Stimulated activated CD8-positive, alpha-beta memory T cell treated with anti-CD3 and anti-CD28 coated beads, Interleukin-12 subunit alpha, Interleukin-12 subunit beta, amount 100 ng/mL, for 24 hours (primary cell): ENCODE data around the gene QPCT.

Experiments
- DNase-seq: peaks from one replicate; pipeline ENCODE4 v3.0.0-alpha.2; 2020; ENCODE audit errors: extremely low read depth

The QPCT gene

DNA sequence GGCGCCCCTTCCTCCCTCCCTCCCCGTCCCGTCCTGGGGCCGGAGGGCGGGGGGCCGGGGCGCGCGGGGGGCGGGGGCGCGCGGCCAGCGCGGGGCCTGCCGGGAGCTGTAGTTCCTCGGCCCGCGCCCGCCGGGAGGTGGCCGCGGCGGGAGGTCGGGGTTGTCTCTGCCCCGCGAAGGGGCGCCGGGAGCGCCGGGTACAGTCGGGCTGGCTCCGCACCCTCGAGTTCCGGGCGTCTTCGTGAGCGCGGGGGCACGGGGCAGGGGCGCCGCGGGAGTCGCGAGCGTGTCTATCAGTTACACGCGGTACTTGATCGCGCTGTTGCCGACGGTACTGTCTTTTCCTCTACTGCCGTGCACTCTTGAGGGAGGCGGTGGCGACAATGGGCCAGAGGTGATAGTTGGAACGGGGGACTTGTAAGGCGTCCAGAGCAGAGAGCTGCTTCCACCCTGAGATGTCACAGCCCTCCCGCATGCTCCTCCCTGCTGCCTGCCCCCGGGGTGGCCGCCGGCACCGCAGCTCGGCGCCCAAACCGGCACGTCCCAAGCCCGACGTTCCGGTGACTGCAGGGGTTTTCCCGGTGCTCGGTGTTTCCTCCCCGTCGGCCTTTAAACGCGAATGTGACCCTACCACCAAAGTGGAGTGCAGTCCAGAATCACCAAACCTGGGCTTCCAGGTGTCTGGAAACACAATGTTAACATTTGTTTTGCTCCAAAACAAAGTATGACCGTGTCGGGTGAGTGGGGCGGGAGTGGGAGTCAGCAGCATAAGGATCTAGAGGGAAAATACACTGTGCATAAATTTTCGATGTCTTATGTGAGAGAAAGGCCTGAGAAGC, 19.4 kb upstream of the QPCT start, which contains the start of gene PRKD3:
Gene PRKD3, minus strand, starts transcription at position 48 of the 839 bp plus-strand sequence. CDS start 8,309 bp downstream, outside the sequence.
- no peak for DNase-seq

DNA sequence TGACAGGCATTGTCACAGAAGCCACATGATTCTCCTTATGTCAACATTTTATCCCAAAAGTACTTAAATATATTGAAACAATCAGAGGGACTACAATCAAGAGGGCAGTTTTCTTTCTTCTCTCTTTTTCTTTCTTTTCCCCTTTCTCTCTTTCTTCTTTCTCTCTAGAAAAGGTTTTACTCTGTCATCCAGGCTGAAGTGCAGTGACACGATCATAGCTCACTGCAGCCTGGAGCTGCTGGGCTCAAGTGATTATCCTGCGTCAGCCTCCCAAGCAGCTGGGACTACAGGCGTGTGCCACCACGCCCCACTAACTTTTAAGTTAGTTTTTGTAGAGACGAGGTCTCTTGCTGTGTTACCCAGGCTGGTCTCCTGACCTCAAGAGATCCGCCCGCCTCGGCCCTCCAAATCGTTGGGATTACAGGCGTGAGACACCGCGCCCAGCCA, 18.8 kb upstream of the QPCT start:
- DNase-seq: no peak

DNA sequence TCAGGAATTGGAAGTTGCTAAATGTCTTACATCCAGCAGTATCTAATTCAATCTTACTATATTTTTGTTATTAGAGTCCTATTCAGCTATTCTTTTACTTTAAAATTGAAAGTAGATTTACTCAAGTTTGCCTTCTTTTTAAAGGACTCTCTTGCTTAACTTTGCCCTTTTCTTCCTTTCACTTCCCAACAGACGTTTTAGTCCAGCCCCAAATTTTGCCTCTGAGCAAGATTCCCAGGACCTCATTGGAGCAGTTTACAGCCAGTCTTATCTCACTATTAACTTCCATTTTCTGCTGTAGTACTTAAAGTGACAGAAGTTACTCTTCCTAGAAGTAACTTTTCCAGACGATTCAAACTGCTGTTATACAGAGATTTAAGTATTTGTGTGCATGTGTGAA, 18.1 kb upstream of the QPCT start:
- no peak for DNase-seq

DNA sequence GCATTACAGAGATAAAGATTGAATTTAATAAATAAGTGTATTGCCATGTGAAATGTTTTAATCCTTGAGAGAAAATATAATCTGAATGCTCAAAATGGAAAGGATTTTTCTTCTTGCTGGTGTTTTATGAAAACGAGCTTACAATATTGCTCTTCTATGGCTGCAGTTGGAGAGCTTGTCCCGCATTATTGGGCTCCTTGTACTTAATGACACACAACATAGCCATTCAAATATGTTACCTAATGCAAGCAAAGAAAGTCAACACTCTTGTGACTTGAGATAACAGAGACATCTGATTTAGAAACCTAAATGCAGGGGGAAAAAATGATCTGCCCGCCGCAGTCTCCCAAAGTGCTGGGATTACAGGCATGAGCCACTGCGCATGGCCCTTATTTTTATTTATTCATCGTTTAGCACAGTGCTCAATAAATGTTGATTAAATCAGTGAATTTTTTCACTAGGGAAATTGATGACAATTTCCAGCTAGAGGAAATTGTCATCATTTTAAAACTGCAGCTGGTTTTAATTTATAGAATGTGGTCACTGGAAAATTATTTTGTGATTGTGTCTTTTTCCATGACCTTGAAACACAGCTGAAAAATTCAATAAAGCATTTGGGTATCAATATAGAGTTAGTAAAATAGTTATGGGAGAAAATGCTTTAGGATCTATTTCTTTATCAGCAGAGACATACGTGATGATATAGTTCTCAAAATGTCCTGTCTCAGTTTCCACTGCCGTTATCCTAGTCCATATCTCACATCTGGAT, 17.4 kb upstream of the QPCT start:
- DNase-seq: no peak

DNA sequence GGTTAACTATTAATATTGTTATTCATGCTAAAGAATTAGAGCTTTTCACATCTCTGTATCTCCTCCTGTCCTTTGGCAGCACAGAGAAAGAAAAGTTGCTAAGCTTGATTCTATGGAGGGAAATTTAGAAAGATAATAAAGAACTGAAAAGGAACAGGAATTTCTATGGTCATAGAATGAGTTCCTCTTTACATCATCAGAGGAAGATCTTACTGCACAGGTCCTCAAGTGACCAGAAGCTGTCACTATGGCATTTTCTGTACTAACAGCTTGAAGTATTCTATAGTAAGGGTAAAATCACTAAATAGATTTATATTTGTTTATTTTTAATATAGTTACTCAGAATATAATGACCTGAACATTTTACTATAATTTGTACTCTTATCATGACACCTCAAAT, 13.7 kb upstream of the QPCT start:
- no peak for DNase-seq

DNA sequence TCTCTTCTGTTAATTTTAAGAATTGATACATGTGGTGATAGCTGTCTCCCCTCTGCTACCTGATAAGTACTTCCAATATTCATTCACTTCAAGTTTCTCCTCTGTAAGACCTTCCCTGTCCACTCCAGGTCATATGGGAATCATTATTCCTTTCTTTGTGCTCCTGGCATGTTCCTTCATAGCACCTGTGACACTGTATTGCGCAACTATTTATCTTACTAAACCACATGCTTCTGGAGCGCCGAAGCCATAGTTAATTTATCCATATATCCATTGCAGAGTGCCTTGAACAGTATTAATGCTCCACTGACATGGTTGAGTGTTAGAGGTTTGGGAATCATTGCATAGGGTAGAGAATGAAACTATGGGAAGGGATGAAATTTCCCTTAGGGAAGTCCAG, 11.9 kb upstream of the QPCT start:
- no peak for DNase-seq

DNA sequence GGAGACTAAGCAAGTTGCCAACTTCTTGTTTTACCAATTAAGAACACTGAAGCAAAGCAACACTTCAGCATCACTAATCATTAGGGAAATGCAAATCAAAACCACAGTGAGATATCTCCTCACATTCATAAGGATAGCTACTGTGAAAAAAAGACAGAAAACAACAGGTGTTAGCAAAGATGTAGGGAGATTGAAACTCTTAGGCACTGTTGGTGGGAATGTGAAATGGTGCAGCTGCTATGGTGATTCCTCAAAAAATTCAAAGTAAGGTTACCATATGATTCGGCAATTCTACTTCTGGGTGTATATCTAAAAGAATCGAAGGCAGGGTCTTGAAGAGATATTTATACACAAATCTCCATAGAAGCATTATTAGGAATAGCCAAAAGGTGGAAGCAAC, 11.2 kb upstream of the QPCT start:
- no peak for DNase-seq

DNA sequence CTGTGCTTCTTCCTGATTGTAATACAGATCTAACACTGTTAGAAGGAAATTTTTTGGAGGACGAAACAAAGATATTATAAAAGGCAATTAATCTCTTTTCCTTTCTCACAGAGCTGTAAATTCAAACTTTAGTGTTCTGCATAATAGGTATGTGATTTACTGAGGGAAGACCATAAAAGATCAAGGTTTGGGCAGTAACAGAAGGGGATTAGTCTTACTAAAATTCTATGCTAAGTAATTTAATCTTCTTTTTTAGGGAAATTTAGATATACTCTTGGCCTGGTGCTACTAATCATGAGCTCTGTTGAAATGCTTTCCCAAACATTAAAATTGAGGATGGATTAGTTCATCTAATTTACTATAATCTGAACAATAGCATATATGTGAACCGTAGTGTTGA, 8.8 kb upstream of the QPCT start:
- DNase-seq: no peak

DNA sequence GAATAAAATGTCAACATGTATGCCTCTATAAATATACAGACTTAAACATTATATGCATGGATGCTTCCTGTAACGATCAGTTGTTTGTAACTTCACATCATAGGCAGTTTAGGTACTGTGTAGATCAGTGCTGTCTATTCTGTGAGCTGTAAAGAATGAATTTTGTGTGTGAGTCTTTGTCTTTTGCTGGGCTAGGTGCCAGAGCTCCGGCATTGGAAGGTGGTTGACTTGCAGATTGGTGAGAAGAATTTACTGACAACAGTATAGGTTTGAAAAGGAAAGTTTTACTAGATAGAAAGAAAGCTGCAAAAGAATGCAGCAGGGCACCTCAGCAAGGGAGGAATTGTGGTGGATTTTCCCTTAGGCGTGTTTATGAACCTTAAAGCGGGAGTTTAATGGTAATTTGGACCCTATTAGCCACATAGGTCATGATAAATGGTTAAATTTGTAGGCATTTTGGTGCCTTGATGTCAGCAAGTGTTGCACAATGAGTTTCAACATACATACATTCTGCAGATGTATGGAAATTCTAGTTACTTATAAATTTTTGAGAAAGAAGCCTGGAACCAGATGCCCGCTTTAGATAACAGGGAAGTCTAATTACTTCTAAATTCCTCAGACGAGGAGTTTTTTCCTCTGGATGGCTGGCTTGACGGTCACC, 6.7 kb upstream of the QPCT start:
- no peak for DNase-seq

DNA sequence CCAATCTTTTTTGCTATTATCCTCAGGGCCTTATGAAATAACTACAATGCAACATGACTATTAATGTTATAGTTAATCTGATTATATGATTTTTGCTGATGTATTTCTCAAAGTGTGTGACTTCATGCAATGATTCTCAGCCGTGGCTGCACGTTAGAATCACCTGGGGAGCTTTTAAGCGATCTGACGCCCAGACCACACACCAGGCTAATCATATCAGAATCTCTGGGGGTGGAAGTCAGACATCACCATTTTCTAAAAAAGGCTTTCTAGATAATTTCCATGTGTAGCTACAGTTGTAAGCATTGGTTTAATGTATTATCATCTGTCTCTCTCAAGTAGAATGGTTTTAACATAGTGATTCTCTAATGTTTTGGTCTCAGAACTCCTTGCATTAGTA, 5.5 kb upstream of the QPCT start:
- DNase-seq: no peak

DNA sequence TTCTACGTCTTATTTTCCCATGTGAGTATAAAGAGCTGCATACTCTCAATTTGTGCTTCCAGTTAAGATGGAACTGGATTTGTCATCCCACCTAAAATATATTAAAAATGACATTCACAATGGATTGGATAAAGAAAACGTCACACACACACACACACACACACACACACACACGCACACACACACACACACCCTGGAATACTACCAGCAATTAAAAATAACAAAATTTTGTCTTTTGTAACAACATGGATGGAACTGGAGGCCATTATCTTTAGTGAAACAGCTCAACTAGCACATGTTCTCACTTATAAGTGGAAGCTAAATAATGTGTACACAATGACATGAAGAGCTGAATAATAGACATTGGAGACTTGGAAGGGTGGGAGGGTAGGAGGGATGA, 3.8 kb upstream of the QPCT start:
- no peak for DNase-seq

DNA sequence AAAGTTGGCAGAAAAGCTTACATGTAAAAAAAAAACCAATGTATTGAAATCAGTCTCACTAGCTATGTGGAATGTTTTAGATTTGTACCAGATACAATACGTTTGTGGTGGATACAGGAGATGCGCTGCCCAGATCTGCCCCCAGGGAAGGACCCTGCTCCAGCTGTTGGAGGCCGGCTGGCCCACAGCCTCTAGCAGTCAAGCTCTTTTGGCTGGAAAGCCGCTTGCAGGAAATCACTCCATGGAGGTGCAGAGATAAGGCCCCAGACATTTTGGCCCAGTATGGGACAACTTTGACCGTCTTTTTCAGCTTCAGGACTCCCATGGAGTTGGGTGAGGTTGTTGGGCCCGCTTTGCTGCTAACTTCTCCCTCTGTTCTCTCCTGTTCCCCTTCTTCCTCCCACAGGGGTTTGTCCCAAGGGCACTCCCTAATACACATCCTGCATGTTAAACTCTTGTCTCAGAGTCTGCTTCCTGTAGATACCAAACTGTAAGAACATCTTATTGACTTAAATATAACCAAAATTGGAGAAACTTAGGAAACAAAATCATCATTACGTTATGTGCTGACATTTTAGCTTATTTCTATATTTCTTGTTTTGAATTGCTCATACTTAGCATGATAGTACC, 1.7 kb upstream of the QPCT start:
- DNase-seq: no peak

DNA sequence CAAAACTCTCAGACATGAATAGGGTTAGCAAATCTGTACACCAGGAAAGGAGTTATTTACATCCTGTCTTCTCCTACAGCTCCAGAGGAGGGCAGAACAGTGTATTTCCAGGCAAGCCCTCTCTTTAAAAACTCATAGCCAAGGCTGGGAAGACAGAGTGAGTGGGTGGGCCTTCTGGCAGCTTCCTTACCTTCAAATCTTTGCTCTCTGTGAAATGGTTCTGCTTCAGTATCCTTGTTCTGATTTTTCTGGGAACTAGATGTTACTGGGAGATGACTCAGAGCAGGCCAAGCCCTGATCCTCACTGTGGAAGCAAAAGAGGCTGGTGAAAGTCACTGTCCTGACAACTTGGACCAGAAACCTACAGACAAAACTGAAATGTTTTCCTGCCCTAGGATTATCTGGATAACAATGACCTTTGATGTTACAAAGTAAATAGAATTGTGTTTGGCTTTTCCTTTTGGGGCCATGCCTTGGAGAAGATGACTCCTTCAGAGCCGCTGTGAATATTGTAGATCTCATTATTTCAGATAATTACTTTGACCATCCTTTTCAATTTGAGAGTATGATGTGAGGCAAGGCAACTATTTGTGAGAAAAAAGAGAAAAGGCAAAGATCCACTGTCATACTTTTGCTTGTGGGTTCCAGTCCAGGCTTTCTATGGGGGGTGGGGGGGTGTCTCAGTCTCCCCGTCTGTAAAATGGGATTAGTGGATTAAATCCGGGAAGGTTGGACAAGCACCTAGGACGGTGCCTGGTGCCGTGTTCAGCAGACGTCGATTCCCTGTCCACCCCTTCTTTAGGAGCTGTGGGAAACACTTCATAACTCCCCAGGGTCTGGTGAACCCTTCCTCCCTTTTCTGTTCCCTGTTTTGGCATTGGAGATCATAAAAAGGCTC, 644 bp upstream of the QPCT start:
- no peak for DNase-seq

DNA sequence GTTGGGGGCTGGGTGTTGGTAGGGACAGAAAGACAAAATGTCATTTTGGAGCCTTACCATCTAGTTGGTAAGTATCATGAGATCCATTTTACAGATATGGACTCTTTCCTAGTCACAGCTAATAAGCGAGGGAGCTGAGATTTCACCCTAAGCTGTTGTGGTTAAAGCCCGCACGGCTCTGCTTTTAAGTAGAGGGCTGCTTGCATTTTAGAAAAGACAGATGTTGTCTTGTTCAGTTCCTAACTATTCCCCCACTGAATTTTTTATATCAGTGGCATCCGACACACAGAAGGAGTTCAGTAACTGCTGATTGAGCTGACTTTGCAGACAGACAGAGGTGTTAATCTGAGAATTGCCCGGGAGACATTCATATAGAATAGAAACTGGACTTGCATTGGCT, 3.7 kb downstream of the QPCT start:
- DNase-seq: no peak

DNA sequence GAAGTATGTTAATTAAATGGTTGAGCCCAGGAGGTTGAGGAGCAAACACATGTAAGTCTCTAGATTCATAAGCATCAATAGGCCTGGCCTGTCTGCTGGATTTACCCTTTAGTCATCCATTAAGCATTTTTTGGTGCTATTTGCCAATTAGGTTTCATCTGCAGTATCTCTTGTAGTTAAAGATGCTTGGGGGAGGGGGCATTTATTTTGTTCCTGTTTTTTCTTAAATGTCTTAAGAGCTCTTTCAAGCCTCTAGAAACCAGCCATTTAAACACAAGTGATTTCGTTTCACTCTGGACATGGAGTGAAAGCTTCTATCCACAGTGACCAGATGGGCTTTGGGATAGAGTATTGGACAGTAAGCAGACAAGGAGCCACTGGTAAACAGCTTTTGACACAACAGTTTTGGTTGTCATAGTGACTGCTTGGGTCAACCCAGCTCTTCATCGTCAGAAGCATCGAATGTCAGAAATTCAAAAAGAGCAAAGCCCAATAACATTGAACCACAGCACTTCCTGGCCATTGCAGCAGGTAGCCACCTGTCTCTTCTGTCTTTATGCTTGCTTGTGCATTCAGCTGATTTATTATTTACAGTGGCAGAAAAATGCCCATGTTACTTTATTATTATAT, 4.9 kb downstream of the QPCT start:
- no peak for DNase-seq

DNA sequence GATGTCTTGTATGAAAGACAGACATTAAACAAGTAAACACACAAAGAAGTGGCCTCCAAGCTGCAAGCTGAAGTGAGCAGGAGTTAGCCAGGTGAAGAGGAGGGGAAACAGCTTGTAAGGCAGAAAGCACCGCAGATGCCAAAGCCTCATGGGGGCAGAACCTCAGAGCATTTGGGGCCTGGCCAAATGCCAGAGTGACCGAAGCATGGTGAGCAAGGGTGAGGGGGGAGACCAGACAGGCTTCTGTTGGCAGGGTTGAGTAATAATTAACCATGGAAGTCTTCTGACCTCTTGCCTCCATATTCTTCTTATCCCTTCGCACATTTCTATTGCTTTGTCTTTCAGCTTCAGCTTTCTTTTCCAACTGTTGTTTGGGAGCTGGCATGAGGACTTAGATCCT, 5.6 kb downstream of the QPCT start:
- DNase-seq: no peak

DNA sequence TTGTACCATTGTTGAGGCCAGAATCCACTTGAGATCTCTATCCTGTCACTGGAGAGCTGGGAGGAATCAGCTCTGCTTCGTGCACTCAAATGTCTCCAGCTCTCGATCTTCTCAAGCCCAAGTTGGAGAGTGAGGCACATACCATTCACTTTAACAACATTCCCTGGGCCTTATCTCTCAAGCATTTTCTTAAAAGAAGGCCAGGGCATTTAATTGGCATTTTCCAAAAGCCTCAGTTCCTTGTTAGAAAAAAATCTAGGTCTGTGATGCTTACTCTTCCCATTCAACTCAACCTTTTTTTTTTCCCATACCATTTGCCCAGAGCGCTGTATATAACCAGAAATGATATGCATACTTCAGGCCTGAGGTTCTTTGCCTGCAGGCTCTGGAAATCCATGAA, 10.1 kb downstream of the QPCT start:
- no peak for DNase-seq

DNA sequence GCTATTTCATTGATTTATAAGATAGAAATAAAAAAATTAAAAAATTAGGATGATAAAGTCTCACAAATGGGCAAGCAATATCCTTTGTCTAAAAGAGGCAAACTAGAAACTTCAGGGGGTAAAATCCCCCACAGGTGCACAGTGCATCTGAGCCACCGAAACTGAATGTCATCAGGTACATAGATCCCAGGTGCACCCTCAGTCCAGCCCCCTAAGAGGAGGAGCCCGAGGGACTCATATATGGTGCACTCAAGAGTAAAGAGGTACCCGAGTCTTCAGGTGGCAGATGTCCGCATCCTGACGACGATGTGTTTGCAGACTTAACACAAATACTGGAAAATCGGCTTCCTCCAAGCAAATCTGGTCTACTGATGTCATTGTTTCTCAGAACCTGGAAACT, 11.3 kb downstream of the QPCT start:
- no peak for DNase-seq

DNA sequence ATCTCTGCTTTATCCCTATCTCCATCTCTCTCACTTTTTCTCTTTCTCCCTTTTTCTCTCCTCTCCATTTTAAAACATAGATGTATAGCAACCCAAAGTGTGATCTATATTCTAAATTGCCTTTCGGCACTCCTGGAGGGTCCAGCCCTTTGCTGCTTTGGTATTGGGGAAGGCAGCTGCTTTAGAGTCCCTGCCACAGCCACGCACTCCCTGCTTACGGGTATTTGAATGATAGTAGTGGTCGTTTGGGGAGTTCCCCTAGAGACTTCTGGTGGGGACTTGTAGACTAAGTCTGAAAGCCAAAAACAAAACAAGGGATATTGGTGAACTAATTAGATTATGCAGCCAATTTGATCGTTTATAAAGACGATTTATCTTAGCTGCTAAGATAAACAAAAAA, 11.9 kb downstream of the QPCT start:
- no peak for DNase-seq

DNA sequence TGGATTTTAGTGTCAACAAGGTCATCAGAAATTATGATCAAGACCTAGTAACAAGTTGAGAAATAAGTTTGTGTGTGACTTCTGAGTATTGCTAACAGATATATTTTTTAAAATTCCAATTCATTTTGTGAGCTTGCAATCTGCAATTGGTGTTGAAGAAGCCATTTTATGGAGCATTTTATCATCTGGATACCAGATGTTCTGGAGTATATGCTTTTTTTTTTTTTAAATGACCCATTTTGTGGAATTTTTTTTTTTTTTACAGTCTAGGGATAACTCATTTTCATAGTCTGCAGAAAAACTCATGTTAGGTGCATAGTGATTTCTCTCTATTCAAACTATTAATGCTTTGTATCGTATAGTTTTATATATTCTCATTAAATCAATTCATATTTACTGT, 12.6 kb downstream of the QPCT start:
- DNase-seq: no peak

DNA sequence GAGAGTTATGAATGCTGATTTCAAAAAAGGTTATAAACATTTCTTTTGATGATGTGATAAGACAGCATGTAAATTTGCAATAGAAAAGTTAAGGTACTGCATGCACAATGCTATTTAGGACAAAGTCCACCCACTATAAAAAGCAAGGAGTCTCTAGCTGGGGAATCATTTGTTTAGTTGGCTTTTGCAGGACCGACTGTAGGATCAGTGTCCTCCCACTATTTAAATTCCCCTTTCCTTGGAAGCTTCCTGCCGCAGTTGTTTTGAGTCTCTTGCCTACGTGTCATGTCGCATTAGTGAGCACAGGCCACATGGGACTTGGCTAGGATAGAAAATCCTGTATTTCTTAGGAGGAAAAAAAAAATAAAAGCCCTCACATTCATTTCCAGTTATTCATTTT, 13.1 kb downstream of the QPCT start:
- no peak for DNase-seq
